Measurements from ENCODE around the gene PLEKHJ1. TPM values are rescaled to one million over a fixed set of nuclear protein-coding genes. Genes with fewer than 3 reads are reported as not detected.

Gene PLEKHJ1
- polyA plus RNA-seq, 1 of the 3 experiments (the other 2 are of a cell fraction): 151 TPM

DNA sequence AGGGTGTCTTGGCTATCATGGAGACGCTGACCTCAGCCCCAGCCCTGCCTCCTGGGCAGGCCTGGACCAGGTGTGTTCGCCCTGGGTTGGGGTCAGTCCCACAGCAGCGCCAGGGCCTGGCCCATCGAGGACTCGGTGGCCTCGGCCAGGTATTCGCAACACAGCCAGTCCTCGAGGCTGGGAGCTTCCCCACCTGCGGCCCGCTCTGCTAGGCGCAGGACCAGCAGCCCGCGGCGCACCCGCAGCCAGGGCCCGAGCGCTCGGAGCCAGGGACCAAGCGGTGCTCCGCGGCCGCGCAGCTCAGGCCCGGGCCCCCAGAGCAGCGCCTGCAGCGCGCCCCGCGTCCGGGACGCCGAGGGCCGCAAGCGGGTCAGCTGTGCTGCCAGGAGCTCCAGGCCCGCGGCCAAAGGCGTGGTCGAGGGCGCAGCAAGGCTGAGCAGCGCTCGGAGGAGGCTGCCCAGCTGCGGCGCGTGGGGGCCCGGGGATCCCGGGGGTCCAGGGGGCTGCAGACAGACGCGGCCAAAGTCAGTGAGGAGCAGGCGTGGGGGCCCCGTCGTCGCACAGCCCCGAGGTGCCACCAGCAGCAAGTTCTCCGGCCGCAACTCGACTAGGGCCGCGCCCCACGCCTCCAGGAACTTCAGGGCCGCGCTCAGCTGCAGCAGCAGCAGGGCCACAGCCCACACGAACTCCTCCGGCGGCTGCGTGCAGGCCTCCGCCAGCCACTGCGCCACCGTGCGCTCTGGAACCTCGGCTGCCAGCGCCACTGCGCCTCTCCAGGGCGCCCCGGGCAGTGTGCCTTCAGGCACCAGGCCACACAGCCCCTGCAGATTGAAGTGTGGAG lies 39.7 kb upstream of the PLEKHJ1 start (continued):
- TF ChIP-seq, protein P1, sequence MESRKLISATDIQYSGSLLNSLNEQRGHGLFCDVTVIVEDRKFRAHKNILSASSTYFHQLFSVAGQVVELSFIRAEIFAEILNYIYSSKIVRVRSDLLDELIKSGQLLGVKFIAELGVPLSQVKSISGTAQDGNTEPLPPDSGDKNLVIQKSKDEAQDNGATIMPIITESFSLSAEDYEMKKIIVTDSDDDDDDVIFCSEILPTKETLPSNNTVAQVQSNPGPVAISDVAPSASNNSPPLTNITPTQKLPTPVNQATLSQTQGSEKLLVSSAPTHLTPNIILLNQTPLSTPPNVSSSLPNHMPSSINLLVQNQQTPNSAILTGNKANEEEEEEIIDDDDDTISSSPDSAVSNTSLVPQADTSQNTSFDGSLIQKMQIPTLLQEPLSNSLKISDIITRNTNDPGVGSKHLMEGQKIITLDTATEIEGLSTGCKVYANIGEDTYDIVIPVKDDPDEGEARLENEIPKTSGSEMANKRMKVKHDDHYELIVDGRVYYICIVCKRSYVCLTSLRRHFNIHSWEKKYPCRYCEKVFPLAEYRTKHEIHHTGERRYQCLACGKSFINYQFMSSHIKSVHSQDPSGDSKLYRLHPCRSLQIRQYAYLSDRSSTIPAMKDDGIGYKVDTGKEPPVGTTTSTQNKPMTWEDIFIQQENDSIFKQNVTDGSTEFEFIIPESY (IDR thresholded peaks at IDR 0.05; ENCODE audit: borderline replicate concordance, low read depth): no peak

DNA sequence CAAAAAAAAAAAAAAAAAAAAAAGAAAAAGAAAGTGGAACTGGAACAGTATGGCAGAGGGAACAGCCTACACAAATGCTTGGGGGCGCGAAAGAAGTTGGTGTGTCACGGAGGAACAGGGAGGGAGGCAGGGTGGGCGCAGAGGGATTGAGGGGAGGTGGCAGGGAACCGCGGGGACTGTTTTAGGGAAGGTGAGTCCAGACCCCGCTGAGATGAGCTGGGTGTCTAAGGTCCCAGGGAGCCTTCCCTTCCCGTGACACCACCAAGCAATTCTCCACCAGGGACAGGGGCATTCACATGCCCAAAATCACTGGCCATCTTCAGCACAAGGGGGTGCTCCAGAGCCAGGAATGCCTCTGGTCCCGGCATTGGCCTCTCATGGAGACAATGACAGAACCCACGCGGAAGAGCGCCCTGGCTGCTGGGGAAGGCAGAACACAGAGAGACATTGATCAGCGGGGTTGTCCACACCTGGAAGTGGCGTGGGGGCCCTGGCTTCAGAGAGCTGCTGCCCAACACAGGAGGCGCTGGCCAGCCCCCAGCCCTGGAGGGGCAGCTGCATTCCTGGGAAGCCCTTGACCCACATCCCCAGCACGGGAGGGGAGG lies 38.9 kb upstream of the PLEKHJ1 start:
- peak; percentile 89 for DNase-seq
- Histone ChIP-seq H3K9ac (no peak overlapping the region), H3K9me3 (no peaks in the 10 kb centered on the region), H2AFZ (ENCODE audit: low read depth) (no peak overlapping the region), H3K9me2 (no peaks in the 10 kb centered on the region), H3K4me2 (no peak overlapping the region), H3K4me1 (ENCODE audit: control insufficient read depth in 1 of 2, insufficient read depth in 2 of 2, low read depth in 1 of 2, low read length in 1 of 2) (peaks cover 4 to 28% of the 10 kb centered on the region in 2 experiments; a peak in 1 of 4 replicates), H4K20me1 (ENCODE audit: insufficient read depth) (peaks cover 52% of the 10 kb centered on the region), H3K27me3 (ENCODE audit: insufficient read depth) (no peaks in the 10 kb centered on the region), H3F3A (replicated peaks; ENCODE audit: insufficient read depth) (peaks cover 17% of the 10 kb centered on the region), H3K36me3 (replicated peaks in 1 of 2; ENCODE audit: control insufficient read depth in 1 of 2, insufficient read depth in 2 of 2, low read length in 1 of 2) (peaks cover 17 to 26% of the 10 kb centered on the region in 2 experiments), H3K27ac (ENCODE audit: low read depth in 2 of 2, low read length in 1 of 2) (peak overlapping the region in 1 of 2 experiments; percentile 46; a peak in 2 of 4 replicates), H3K4me3 (ENCODE audit: low read depth in 2 of 2, low read length in 1 of 2) (no peak overlapping the region), H3K79me2 (ENCODE audit: insufficient read depth) (peaks cover 57% of the 10 kb centered on the region)
- ChIA-PET CTCF (interaction anchor here (0.6 to 11.9 kb wide), 24 partner anchors 8 to 1042 kb away, joined by 3 to 284 read pairs (median 6); partner anchors contain the start of genes LINGO3, LSM7, PLEKHJ1 and SF3A2), POLR2A (interaction anchor here (1.0 to 1.9 kb wide), 4 partner anchors 15 to 41 kb away, joined by 3 to 6 read pairs (median 3); no protein-coding TSS in a partner anchor)
- 72% methylated on average over 12 of the region's 16 CpGs for WGBS (ENCODE audit: low lambda C conversion rate)
- TF ChIP-seq TCF12 (IDR thresholded peaks at IDR 0.05) (no peak), YY1 (IDR thresholded peaks at IDR 0.05; ENCODE audit: low read depth) (no peak), EP300 (IDR thresholded peaks at IDR 0.05; ENCODE audit: borderline replicate concordance in 1 of 2, low read depth in 1 of 2, low read length in 1 of 2) (no peak), GABPA (IDR thresholded peaks at IDR 0.05; ENCODE audit: low read depth) (no peak), FOSL2 (IDR thresholded peaks at IDR 0.05; ENCODE audit: borderline replicate concordance, low read depth) (no peak), JUND (IDR thresholded peaks at IDR 0.05) (no peak), CHD2 (IDR thresholded peaks at IDR 0.05; ENCODE audit: low read length, partially characterized antibody) (no peak), RCOR1 (IDR thresholded peaks at IDR 0.05; ENCODE audit: low read length) (no peak), RXRA (IDR thresholded peaks at IDR 0.05; ENCODE audit: borderline replicate concordance, low read depth) (no peak), POLR2AphosphoS5 (IDR thresholded peaks at IDR 0.05; ENCODE audit: low read depth, low read length) (no peak), RFX5 (IDR thresholded peaks at IDR 0.05; ENCODE audit: low read length) (no peak), FOXJ3 (CRISPR knock-in tag; IDR thresholded peaks at IDR 0.05) (no peak), MXI1 (IDR thresholded peaks at IDR 0.05; ENCODE audit: low read depth, low read length) (peak; percentile 94), SMC3 (IDR thresholded peaks at IDR 0.05; ENCODE audit: low read depth, low read length) (peak; percentile 88), NRF1 (IDR thresholded peaks at IDR 0.05; ENCODE audit: low read depth, low read length) (no peak)
- TF ChIP-seq, protein P2, sequence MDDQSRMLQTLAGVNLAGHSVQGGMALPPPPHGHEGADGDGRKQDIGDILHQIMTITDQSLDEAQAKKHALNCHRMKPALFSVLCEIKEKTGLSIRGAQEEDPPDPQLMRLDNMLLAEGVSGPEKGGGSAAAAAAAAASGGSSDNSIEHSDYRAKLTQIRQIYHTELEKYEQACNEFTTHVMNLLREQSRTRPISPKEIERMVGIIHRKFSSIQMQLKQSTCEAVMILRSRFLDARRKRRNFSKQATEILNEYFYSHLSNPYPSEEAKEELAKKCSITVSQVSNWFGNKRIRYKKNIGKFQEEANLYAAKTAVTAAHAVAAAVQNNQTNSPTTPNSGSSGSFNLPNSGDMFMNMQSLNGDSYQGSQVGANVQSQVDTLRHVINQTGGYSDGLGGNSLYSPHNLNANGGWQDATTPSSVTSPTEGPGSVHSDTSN (IDR thresholded peaks at IDR 0.05): no peak
- TF ChIP-seq, protein P1 (IDR thresholded peaks at IDR 0.05; ENCODE audit: borderline replicate concordance, low read depth): no peak
- TF ChIP-seq, protein P3, sequence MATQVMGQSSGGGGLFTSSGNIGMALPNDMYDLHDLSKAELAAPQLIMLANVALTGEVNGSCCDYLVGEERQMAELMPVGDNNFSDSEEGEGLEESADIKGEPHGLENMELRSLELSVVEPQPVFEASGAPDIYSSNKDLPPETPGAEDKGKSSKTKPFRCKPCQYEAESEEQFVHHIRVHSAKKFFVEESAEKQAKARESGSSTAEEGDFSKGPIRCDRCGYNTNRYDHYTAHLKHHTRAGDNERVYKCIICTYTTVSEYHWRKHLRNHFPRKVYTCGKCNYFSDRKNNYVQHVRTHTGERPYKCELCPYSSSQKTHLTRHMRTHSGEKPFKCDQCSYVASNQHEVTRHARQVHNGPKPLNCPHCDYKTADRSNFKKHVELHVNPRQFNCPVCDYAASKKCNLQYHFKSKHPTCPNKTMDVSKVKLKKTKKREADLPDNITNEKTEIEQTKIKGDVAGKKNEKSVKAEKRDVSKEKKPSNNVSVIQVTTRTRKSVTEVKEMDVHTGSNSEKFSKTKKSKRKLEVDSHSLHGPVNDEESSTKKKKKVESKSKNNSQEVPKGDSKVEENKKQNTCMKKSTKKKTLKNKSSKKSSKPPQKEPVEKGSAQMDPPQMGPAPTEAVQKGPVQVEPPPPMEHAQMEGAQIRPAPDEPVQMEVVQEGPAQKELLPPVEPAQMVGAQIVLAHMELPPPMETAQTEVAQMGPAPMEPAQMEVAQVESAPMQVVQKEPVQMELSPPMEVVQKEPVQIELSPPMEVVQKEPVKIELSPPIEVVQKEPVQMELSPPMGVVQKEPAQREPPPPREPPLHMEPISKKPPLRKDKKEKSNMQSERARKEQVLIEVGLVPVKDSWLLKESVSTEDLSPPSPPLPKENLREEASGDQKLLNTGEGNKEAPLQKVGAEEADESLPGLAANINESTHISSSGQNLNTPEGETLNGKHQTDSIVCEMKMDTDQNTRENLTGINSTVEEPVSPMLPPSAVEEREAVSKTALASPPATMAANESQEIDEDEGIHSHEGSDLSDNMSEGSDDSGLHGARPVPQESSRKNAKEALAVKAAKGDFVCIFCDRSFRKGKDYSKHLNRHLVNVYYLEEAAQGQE (IDR thresholded peaks at IDR 0.05; ENCODE audit: low read depth, low read length): peak; percentile 61; the same call in 1 of the 2 replicates
- TF ChIP-seq, protein P4, sequence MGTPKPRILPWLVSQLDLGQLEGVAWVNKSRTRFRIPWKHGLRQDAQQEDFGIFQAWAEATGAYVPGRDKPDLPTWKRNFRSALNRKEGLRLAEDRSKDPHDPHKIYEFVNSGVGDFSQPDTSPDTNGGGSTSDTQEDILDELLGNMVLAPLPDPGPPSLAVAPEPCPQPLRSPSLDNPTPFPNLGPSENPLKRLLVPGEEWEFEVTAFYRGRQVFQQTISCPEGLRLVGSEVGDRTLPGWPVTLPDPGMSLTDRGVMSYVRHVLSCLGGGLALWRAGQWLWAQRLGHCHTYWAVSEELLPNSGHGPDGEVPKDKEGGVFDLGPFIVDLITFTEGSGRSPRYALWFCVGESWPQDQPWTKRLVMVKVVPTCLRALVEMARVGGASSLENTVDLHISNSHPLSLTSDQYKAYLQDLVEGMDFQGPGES (IDR thresholded peaks at IDR 0.05; ENCODE audit: low read depth, low read length): no peak
